Activated CD4-positive, alpha-beta T cell treated with anti-CD3 and anti-CD28 coated beads, Interleukin-2, amount 10 ng/mL, durations not matched to agents 24 days and 14 days (primary cell): ENCODE data around the gene PPIB. TPM values are rescaled to one million over a fixed set of nuclear protein-coding genes. Genes with fewer than 3 reads are reported as not detected.

Source experiments
- DNase-seq: peaks from one replicate; pipeline ENCODE4 v3.0.0; 2022
- H3K27ac Mint-ChIP-seq: one replicate; pipeline ENCODE4 v1.8.0; 2022; ENCODE audit warnings: mild to moderate bottlenecking, mixed read lengths
- H3K27me3 Mint-ChIP-seq: one replicate; pipeline ENCODE4 v1.8.0; 2022; ENCODE audit warnings: mixed read lengths
- H3K36me3 Mint-ChIP-seq: one replicate; pipeline ENCODE4 v1.8.0; 2022; ENCODE audit warnings: low read depth, mild to moderate bottlenecking, mixed read lengths
- H3K4me1 Mint-ChIP-seq: one replicate; pipeline ENCODE4 v1.8.0; 2021; ENCODE audit warnings: mixed read lengths
- H3K4me3 Mint-ChIP-seq: one replicate; pipeline ENCODE4 v1.8.0; 2022; ENCODE audit warnings: mild to moderate bottlenecking, moderate library complexity, mixed read lengths
- H3K9me3 Mint-ChIP-seq: one replicate; pipeline ENCODE4 v1.8.0; 2021; ENCODE audit warnings: mixed read lengths
- intact Hi-C: fragments of 100-400 bp; cut with micrococcal nuclease; formaldehyde crosslinking; loops from one replicate; pipeline ENCODE4 v1.15.1; 2023
- total RNA-seq: library from RNA; stranded (reverse); gene quantifications from 2 replicates; pipeline ENCODE4 v1.2.3, GENCODE V29; 2022

PPIB gene
- total RNA-seq, 1 donor from 2014 or later: 384 TPM

DNA sequence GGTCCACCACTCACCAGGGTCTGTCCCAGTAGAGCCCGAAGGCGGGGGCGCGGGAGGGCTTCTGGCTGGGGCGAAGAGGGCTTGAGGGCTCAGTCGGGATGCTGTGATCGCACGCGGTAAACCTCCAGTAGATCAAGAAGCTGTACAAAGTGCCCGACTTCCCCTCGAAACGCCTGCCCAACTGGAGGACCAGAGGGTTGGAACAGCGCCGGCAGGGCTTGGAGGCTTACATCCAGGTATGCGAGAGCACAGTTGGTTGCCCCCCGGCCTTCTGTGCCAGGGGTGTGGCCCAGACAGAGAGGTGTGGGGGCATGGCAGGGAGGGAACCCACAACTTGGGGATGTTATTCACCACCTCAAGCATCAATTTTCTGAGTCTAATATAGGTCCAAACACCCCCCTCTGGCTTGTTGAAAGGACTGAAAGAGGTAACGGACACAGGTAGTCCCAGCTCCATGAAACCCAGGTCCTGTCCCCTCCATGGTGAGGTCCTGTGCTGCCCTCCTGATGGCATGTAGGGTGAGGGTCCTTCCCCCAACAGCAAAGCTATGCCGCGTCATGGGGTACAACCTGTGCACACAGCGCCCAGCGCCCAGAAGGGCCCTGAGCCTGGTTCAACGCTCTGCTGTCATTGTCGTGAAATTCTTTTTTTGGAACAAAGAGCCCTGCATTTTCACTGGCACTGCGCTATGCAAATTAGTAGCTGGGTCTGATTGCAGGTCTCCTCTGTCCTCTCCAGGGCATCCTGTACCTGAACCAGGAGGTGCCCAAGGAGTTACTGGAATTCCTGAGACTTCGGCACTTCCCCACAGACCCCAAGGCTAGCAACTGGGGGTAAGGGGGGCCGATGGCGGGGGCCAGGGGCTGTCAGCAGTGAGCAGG lies 10.1 kb downstream of the PPIB start:
- H3K4me1 Mint-ChIP-seq: peaks cover 23% of the 10 kb centered on the region
- H3K27me3 Mint-ChIP-seq: peaks cover 5% of the 10 kb centered on the region
- DNase-seq: peak; percentile 69
- no peaks in the 10 kb centered on the region for H3K9me3 Mint-ChIP-seq
- H3K27ac Mint-ChIP-seq: no peak overlapping the region
- peak overlapping the region; percentile 61 for H3K4me3 Mint-ChIP-seq
- intact Hi-C loops: loop anchor here (1.0 kb wide), 2 partner anchors 11 to 58 kb away; partner anchors contain the start of gene PPIB
- H3K36me3 Mint-ChIP-seq: peaks cover 24% of the 10 kb centered on the region

DNA sequence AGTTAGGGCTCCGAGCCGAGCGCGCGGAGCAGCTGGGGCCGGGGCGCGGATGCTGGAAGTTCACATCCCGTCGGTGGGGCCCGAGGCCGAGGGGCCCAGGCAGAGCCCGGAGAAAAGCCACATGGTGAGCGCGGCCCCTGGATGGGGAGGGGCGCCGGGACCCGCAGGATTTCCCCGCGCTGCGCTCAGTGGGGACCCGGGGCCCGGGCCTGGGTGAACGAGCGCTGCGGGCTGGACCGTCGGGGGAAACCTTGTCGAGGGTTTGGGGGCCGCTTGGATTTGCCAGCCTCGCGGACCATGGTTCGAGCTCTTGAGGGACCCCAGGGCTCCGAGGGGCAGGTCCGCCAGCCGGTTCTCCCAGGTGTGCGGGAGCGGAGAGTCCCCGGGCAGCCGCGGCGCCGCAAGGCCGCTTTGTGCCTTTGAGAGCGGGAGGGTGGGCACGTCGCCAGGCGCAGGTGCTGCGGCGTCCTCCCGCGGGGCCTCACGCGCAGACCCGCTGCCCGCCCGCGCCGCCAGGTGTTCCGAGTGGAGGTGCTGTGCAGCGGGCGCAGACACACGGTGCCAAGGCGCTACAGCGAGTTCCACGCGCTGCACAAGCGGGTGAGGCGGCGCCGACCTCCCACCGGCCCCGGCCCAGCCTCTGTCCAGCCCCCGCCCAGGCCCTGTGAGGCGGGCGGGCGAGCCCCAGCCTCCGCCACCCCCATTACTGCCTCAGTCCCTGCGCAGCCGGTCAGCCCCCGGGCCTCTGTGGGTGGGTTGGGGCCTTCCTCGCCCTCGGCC lies 10.9 kb downstream of the PPIB start, which contains the start of gene SNX22:
Gene SNX22 (plus strand): TSS at position 5 of the 780 bp plus-strand sequence. CDS start 45 bp downstream, at position 50.
- peaks cover 17% of the 10 kb centered on the region for H3K36me3 Mint-ChIP-seq
- H3K27ac Mint-ChIP-seq: no peak within 1 kb of the TSS
- intact Hi-C loops: no loop called here
- peaks cover 23% of the 10 kb centered on the region for H3K4me1 Mint-ChIP-seq
- H3K27me3 Mint-ChIP-seq: peaks cover 5% of the 10 kb centered on the region
- H3K4me3 Mint-ChIP-seq: peak within 1 kb of the TSS; percentile 83
- H3K9me3 Mint-ChIP-seq: no peaks in the 10 kb centered on the region
- peak; percentile 78 for DNase-seq

DNA sequence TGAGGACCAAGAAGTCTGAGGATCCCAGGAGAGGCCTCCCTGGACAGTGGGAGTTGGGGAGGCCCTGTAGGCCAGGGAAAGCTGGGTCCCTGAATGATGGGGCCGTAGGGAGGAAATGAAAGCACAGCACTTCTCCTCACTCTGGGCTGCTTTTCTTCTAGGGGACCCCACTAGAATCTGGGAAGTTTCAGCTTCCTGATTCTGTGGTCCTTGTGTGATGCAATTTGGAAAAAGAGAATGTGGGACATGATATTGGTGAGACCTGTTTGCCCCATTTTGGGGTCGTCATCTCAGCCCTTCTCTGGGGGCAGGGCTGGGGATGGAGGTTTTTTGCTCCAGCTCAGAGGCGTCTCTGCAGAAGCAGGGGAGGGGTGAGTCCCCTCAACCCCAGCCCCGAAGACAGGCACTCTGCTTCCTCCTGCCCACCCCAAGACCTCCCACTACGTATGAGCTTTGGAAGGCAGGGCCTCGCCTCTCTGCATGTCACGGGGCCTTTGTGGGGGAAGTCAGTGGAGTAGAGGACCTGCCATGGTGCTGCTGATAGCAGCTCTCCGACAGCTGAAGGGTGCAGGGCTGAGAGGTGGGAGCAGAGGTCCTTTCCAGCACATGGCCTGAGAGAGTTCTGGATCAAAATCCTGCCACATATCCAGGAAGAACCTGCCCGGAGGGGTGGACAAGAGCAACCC lies 12.8 kb downstream of the PPIB start:
- H3K4me1 Mint-ChIP-seq: peaks cover 20% of the 10 kb centered on the region
- no peak for DNase-seq
- peaks cover 10% of the 10 kb centered on the region for H3K36me3 Mint-ChIP-seq
- peak overlapping the region; percentile 29 for H3K27ac Mint-ChIP-seq
- H3K27me3 Mint-ChIP-seq: peaks cover 5% of the 10 kb centered on the region
- no peaks in the 10 kb centered on the region for H3K9me3 Mint-ChIP-seq
- H3K4me3 Mint-ChIP-seq: peak overlapping the region; percentile 20
- intact Hi-C loops: no loop called here

DNA sequence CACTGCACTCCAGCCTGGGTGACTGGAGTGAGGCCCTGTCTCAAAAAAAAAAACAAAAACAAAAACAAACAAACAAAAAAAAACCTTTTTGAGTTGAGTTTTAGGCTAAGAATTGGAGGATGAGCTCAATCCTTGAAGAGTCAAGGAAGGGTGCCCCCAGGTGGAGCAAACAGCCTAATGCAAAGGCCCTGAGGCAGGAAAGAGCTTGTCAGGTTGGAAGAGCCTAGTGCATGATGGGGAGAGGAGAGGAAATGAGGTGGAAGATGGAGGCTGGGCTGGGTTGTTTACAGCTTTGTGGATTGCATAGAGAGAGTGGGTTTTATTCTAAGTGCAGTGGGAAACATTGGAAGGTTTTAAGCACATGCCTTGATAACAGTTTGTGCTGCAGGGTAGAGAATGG lies 13.4 kb downstream of the PPIB start:
- Mint-ChIP-seq H3K4me1 (peaks cover 20% of the 10 kb centered on the region), H3K27ac (peak overlapping the region; percentile 29), H3K9me3 (no peaks in the 10 kb centered on the region)

DNA sequence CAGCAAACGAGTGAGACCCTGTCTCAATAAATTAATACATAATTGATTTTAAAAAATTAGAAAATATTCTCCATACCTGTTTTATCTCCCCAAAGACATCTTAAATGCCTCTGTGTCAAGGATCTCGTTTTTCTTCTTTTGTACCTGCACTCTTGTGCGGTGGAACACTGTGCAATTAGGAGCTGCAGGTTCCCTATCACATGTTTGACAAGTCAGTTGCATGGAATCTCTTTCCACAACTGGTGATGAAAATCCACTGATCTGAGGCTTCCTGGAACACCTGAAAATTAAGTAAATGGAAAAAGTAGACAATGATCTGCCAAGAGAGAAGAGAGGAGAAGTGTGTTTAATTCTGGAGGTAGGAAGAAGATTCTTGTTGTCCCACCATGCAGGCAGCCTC lies 14.2 kb downstream of the PPIB start:
- DNase-seq: no peak
- peaks cover 18% of the 10 kb centered on the region for H3K4me1 Mint-ChIP-seq
- H3K9me3 Mint-ChIP-seq: no peaks in the 10 kb centered on the region
- H3K27me3 Mint-ChIP-seq: peaks cover 5% of the 10 kb centered on the region
- H3K36me3 Mint-ChIP-seq: peaks cover 8% of the 10 kb centered on the region
- no peak overlapping the region for H3K4me3 Mint-ChIP-seq
- H3K27ac Mint-ChIP-seq: no peak overlapping the region
- intact Hi-C loops: no loop called here

More for the DNA sequence above, 13.4 kb downstream of the PPIB start:
- H3K4me3 Mint-ChIP-seq: peak overlapping the region; percentile 20
- intact Hi-C loops: no loop called here
- H3K36me3 Mint-ChIP-seq: peaks cover 8% of the 10 kb centered on the region
- H3K27me3 Mint-ChIP-seq: peaks cover 5% of the 10 kb centered on the region
- DNase-seq: peak; percentile 77

DNA sequence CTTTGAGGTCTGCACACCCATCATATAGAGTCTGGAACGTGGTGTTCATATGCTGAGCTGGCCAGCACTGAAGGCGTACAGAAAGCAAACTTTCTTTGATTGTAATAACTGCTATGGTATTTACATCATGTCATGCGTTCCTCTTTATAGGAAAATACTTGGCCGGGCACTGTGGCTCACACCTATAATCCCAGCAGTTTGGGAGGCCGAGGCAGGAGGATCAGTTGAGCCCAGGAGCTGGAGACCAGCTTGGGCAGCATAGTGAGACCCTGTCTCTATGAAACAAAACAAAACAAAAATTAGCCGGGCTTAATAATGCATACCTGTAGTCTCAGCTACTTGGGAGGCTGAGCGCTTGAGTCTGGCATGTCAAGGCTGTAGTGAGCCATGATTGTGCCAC lies 14.7 kb downstream of the PPIB start:
- H3K27ac Mint-ChIP-seq: no peak overlapping the region
- no peaks in the 10 kb centered on the region for H3K9me3 Mint-ChIP-seq
- peaks cover 8% of the 10 kb centered on the region for H3K36me3 Mint-ChIP-seq
- H3K27me3 Mint-ChIP-seq: peaks cover 3% of the 10 kb centered on the region
- DNase-seq: no peak
- H3K4me3 Mint-ChIP-seq: no peak overlapping the region
- H3K4me1 Mint-ChIP-seq: peaks cover 14% of the 10 kb centered on the region
- intact Hi-C loops: no loop called here

DNA sequence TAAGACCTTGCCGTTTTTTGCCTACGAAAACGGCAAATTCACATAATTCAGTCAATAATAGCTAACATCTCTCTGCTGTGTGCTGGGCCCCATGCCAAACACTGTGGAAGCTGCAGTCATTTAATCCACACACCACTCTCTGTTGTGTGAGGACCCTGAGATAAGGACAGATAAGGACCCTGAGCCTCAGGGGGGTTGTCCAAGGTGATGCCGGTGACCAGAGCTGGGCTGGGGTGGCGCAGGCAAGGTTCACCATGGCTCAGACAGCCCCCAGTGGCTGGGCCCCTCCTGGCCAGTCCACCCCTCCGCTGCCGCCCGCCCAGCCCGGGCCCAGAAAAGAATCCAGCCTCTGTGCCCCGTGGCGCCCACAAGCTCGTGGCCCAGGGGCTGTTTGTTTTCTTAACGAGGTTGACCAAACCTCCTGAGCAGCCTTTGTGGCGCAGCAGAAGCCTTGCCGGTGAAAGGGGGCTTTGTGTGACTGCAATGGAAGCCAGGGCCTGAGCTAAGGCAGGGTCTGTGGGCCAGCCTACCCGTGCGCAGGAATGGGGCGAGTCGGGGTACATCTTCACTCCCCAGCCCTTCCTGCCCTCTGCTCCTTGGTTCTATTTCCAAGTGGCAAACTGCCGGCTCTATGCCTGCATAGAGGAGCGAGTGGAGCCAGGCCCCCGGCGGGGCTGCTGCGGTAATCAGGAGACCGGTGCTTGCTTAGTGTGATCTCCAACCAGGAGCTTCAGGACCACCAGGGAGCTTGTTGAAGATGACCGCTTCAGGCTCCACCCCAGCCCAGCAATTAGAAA lies 15.7 kb downstream of the PPIB start:
- no peaks in the 10 kb centered on the region for H3K9me3 Mint-ChIP-seq
- no peak overlapping the region for H3K27ac Mint-ChIP-seq
- peaks cover 13% of the 10 kb centered on the region for H3K4me1 Mint-ChIP-seq
- peaks cover 8% of the 10 kb centered on the region for H3K36me3 Mint-ChIP-seq
- no peak for DNase-seq
- no peak overlapping the region for H3K4me3 Mint-ChIP-seq
- no peaks in the 10 kb centered on the region for H3K27me3 Mint-ChIP-seq
- intact Hi-C loops: no loop called here

DNA sequence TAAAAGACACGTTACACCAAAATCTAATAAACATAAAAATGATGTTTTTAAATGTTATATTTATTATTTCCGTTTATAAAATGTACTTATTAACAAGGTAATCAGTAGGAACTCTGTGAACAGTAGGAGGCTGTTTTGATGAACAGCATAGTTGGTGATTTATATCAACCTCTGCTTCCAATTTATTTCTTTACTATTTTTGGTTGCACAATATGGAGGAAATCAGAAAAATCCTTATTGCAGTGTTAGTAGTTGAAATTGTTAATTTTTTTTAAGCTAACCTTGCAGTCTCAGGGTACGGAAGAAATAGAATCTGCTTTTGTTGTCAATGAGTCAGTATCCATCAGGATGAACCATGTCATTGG lies 16.3 kb downstream of the PPIB start:
- no peaks in the 10 kb centered on the region for H3K9me3 Mint-ChIP-seq
- H3K36me3 Mint-ChIP-seq: peaks cover 11% of the 10 kb centered on the region
- H3K4me3 Mint-ChIP-seq: no peak overlapping the region
- H3K27ac Mint-ChIP-seq: no peak overlapping the region
- intact Hi-C loops: no loop called here
- H3K27me3 Mint-ChIP-seq: no peaks in the 10 kb centered on the region
- no peak for DNase-seq
- peaks cover 13% of the 10 kb centered on the region for H3K4me1 Mint-ChIP-seq

DNA sequence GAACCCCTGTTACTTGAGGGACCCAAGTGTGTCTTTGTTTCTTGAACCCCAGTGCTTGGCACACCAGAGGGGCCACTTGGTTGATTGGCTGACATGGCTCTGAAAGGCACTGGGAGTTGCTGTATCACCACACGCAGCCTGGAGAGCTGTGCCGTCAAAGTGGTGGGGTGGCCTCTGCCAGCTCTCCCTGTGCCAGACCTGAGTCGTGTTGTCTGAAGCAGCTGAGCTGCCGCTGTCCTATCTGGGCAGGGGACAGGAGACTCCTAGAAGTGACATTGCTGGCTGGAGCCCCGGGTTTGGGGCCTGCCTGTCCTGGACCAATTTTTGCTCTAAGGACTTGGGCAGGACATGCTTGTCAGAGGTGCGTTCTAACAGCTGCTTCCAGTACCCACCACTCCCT lies 16.8 kb downstream of the PPIB start:
- H3K4me3 Mint-ChIP-seq: no peak overlapping the region
- intact Hi-C loops: no loop called here
- peaks cover 15% of the 10 kb centered on the region for H3K36me3 Mint-ChIP-seq
- no peak overlapping the region for H3K27ac Mint-ChIP-seq
- peaks cover 13% of the 10 kb centered on the region for H3K4me1 Mint-ChIP-seq
- H3K27me3 Mint-ChIP-seq: no peaks in the 10 kb centered on the region
- no peak for DNase-seq
- H3K9me3 Mint-ChIP-seq: no peaks in the 10 kb centered on the region

DNA sequence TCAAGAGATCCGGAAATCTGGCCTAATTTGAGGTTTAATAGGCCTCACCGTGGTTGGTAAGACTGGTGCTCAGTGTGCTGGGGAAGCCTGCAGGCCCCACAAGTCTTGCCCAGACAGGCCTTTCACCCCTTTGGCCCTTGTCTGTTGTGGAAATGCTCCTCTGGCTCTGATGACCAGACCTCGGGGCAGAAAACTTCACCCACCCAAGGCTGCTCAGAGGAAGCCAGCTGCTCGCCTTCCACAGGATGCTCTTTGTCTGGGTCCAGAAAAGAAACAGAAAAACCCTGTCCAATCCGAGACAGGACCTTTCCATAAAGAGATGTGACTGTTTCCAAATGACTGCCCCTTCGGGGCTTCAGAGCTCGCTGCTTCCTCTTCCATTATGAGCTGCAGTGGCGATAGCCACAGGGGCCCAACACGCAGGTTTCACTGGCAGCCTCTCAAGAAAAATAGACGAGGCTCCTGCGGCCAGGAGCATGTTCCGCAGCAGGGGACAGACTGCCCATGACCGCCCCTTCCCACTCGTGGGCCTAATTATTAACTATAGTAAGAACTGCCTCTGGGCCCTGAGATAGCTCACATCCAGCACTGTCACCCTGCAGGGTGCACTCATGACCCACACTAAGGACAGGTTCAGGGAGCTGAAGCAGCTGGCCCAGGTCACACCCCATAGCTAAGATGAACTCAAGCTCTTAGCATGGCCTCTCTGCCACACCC lies 18.1 kb downstream of the PPIB start:
- intact Hi-C loops: no loop called here
- Mint-ChIP-seq H3K36me3 (peaks cover 18% of the 10 kb centered on the region), H3K9me3 (no peaks in the 10 kb centered on the region), H3K4me1 (peaks cover 6% of the 10 kb centered on the region), H3K27ac (no peak overlapping the region), H3K27me3 (no peaks in the 10 kb centered on the region), H3K4me3 (no peak overlapping the region)
- no peak for DNase-seq

DNA sequence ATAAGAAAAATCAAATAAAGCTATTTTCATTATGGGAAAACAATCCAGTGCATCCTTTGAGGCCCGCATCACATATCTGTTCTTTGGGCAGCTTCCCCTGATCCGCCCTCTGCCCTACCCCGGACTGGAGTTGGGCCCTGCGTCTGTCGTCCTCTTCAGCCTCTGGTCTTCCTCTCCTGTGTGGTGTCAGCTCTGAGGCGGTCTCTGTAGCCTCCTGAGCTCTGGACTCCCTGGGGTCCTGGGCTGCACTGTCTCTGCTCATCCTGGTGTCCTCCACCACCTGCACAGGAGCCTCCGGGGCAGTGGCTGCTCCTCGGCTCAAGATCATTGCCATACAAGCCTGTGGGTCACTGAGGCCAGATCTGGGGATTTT lies 18.6 kb downstream of the PPIB start:
- Mint-ChIP-seq H3K27ac (no peak overlapping the region), H3K4me3 (no peak overlapping the region), H3K27me3 (no peaks in the 10 kb centered on the region), H3K9me3 (no peaks in the 10 kb centered on the region), H3K36me3 (peaks cover 18% of the 10 kb centered on the region), H3K4me1 (peaks cover 2% of the 10 kb centered on the region)
- DNase-seq: no peak
- intact Hi-C loops: no loop called here

DNA sequence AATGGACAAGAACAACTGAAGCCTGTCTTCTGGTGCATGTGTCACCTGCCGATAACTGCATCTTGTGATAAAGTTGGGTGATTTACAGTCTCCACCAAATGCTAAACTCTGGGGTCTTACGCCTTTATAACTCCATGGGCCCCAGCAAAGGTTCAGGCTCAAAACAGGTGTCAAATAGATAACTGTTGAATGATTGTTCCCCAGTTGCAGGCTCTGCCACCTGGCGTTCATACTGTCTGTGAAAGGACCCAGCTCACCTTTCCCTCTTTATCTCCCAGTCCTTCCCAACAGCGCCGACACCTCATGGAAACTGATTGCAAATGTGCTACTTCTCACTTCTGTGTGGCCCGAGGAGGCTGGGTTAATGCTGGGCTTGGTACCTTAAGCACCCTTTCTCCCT lies 19.5 kb downstream of the PPIB start:
- H3K27me3 Mint-ChIP-seq: no peaks in the 10 kb centered on the region
- no peaks in the 10 kb centered on the region for H3K4me1 Mint-ChIP-seq
- intact Hi-C loops: no loop called here
- no peak overlapping the region for H3K27ac Mint-ChIP-seq
- no peak overlapping the region for H3K4me3 Mint-ChIP-seq
- DNase-seq: no peak
- no peaks in the 10 kb centered on the region for H3K9me3 Mint-ChIP-seq
- peaks cover 20% of the 10 kb centered on the region for H3K36me3 Mint-ChIP-seq
